Vagina (tissue), 2 donors: ENCODE results near the gene TP53I3.

Source experiments
- CTCF ChIP-seq, 3 experiments: fragments of 450-650 bp in 2 of 3; fragments of 200-600 bp in 1 of 3; sonication (generic) in 1 of 3; IDR thresholded peaks; one replicate each; pipeline ENCODE4 v1.5.1; 2017 to 2019; ENCODE audit warnings: antibody characterized with exemption in 3 of 3, mild to moderate bottlenecking in 2 of 3, moderate library complexity in 2 of 3
- POLR2A ChIP-seq, 2 donors: fragments of 450-650 bp; IDR thresholded peaks; one replicate each; pipeline ENCODE4 v1.6.1; 2017; ENCODE audit warnings: antibody characterized with exemption in 2 of 2, mild to moderate bottlenecking in 2 of 2, moderate library complexity in 2 of 2

GRCh38 chr2:24058564-24059271 is 25.9 kb downstream of the TP53I3 start:
- TF ChIP-seq CTCF (IDR thresholded peaks at IDR 0.05) = no peak
- no peak for TF ChIP-seq POLR2A (IDR thresholded peaks at IDR 0.05)
